Mesothelial cell of epicardium (in vitro differentiated cells): ENCODE results near the gene VCPKMT. TPM values are rescaled to one million over a fixed set of nuclear protein-coding genes. Genes with fewer than 3 reads are reported as not detected.

Experiments used
- DNase-seq, 2 experiments: peaks; one replicate each; pipeline ENCODE4 v3.0.0; 2021; ENCODE audit warnings: low spot score in 2 of 2; ENCODE audit not compliant: unreplicated experiment in 2 of 2
- H3K27ac Mint-ChIP-seq: 2 replicates; pipeline ENCODE4 v1.8.0; 2021; ENCODE audit warnings: mixed read lengths
- H3K27me3 Mint-ChIP-seq: 2 replicates; pipeline ENCODE4 v1.8.0; 2021; ENCODE audit warnings: low read depth, mixed read lengths
- H3K36me3 Mint-ChIP-seq: 2 replicates; pipeline ENCODE4 v1.8.0; 2021; ENCODE audit warnings: mixed read lengths
- H3K4me1 Mint-ChIP-seq: 2 replicates; pipeline ENCODE4 v1.8.0; 2021; ENCODE audit warnings: mixed read lengths
- H3K4me3 Mint-ChIP-seq: 2 replicates; pipeline ENCODE4 v1.8.0; 2021; ENCODE audit warnings: mild to moderate bottlenecking, moderate library complexity, mixed read lengths
- H3K9me3 Mint-ChIP-seq: 2 replicates; pipeline ENCODE4 v1.8.0; 2021; ENCODE audit warnings: mixed read lengths
- CTCF ChIP-seq: fragments of 200-600 bp; sonication (generic); IDR thresholded peaks from one replicate; pipeline ENCODE4 v1.5.0; 2021; ENCODE audit warnings: antibody characterized with exemption; ENCODE audit not compliant: unreplicated experiment
- total RNA-seq: library from RNA; stranded (reverse); gene quantifications from 3 replicates; pipeline ENCODE4 v1.2.1, GENCODE V29; 2021

The VCPKMT gene
- total RNA-seq, 1 donor from 2014 or later = 14.0 TPM

- Mint-ChIP-seq H3K4me1 (peaks cover 15% of the 10 kb centered on the region), H3K27me3 (no peaks in the 10 kb centered on the region), H3K36me3 (peaks cover 38% of the 10 kb centered on the region), H3K4me3 (no peak overlapping the region), H3K27ac (peak overlapping the region; percentile 51), H3K9me3 (no peaks in the 10 kb centered on the region)
- DNase-seq = no peak
- TF ChIP-seq CTCF = no peak
These were observed 6.7 kb upstream of the VCPKMT start for GRCh38 chr14:50123062-50123461.

- no peak for DNase-seq
- peaks cover 15% of the 10 kb centered on the region for H3K4me1 Mint-ChIP-seq
- no peak overlapping the region for H3K4me3 Mint-ChIP-seq
- H3K27ac Mint-ChIP-seq = no peak overlapping the region
- no peaks in the 10 kb centered on the region for H3K27me3 Mint-ChIP-seq
- H3K9me3 Mint-ChIP-seq = no peaks in the 10 kb centered on the region
- no peak for TF ChIP-seq CTCF
- H3K36me3 Mint-ChIP-seq = peaks cover 32% of the 10 kb centered on the region
These were observed 5.9 kb upstream of the VCPKMT start for GRCh38 chr14:50122291-50122690.

- no peak for TF ChIP-seq CTCF
- Mint-ChIP-seq H3K36me3 (peaks cover 28% of the 10 kb centered on the region), H3K27me3 (no peaks in the 10 kb centered on the region), H3K27ac (peak overlapping the region; percentile 28), H3K4me1 (peaks cover 21% of the 10 kb centered on the region), H3K4me3 (no peak overlapping the region), H3K9me3 (no peaks in the 10 kb centered on the region)
- no peak for DNase-seq
These were observed 5.1 kb upstream of the VCPKMT start for GRCh38 chr14:50121486-50121885.

- Mint-ChIP-seq H3K27me3 (no peaks in the 10 kb centered on the region), H3K4me3 (no peak overlapping the region), H3K27ac (peak overlapping the region; percentile 25), H3K9me3 (no peaks in the 10 kb centered on the region), H3K4me1 (peaks cover 26% of the 10 kb centered on the region), H3K36me3 (peaks cover 16% of the 10 kb centered on the region)
- DNase-seq = no peak
- TF ChIP-seq CTCF = no peak
These were observed 1.1 kb upstream of the VCPKMT start for GRCh38 chr14:50117456-50117855.

- peaks cover 18% of the 10 kb centered on the region for H3K36me3 Mint-ChIP-seq
These were observed 594 bp upstream of the VCPKMT start for GRCh38 chr14:50116966-50117365.

More at GRCh38 chr14:50116966-50117365, 594 bp upstream of the VCPKMT start:
- Mint-ChIP-seq H3K27ac (peak overlapping the region; percentile 96), H3K4me3 (peak overlapping the region; percentile 97), H3K27me3 (no peaks in the 10 kb centered on the region), H3K9me3 (no peaks in the 10 kb centered on the region), H3K4me1 (peaks cover 24% of the 10 kb centered on the region)
- no peak for TF ChIP-seq CTCF
- DNase-seq = no peak
